Dendritic cell treated with granulocyte-macrophage colony-stimulating factor and Interleukin-4, amounts not matched to agents 40 ng/mL and 50 ng/mL, for 4 days (primary cell): Measurements from ENCODE around the gene EIF1.
"Not testable (repeated sequence)": the region's sequence is repeated elsewhere in the genome, so short reads cannot be mapped to it uniquely, and the experiment has no call there.

Experiments
- H3K27ac Mint-ChIP-seq: one replicate; pipeline ENCODE4 v1.8.0; 2022; ENCODE audit warnings: mild to moderate bottlenecking, mixed read lengths
- H3K27me3 Mint-ChIP-seq: one replicate; pipeline ENCODE4 v1.8.0; 2022; ENCODE audit warnings: mild to moderate bottlenecking, mixed read lengths
- H3K36me3 Mint-ChIP-seq: one replicate; pipeline ENCODE4 v1.8.0; 2022; ENCODE audit warnings: low read depth, mixed read lengths
- H3K4me1 Mint-ChIP-seq: one replicate; pipeline ENCODE4 v1.8.0; 2022; ENCODE audit warnings: low read depth, mixed read lengths
- H3K4me3 Mint-ChIP-seq: one replicate; pipeline ENCODE4 v1.8.0; 2022; ENCODE audit warnings: mild to moderate bottlenecking, moderate library complexity, mixed read lengths
- H3K9me3 Mint-ChIP-seq: one replicate; pipeline ENCODE4 v1.8.0; 2022; ENCODE audit warnings: mixed read lengths
- intact Hi-C: fragments of 100-400 bp; cut with micrococcal nuclease; formaldehyde crosslinking; loops from one replicate; pipeline ENCODE4 v1.15.0; 2022

The EIF1 gene

DNA sequence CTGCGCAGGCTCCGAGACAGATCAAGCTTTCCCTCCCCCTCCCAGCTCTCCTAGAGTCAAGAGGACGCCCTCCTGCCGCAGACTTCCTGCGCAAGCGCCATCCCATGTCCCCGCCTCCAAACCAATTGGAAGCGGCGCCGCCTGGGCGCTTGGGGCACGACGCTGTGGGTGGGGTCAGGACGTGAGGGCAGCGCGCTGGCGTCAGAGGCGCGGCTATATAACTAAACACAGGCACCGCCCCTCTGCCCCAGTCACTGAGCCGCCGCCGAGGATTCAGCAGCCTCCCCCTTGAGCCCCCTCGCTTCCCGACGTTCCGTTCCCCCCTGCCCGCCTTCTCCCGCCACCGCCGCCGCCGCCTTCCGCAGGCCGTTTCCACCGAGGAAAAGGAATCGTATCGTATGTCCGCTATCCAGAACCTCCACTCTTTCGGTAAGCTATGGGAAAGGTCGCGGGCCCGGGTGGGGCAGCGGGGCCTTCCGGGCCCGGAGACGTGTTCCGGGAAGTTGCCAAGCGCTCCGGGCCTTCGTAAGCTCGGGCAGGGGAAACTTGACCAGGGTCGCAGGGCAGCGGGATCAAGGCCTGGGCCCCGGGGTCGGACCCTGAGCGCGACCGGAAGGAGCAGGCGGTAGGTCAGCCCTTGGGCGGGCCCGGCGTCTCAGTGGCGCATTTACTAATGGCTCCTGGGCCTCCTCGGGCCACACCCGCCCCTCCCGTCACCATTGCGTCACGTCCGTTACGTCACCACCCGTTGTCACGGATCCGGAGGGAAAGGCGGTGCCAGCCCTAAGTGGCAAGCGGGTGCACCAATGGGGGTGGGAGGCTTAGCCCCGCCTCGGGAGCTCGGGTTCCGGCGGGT lies at the start of gene EIF1:
TSS of gene EIF1 (plus strand) at position 245 of the 856 bp plus-strand sequence. CDS start at position 399, 154 bp downstream.
- no peaks in the 10 kb centered on the region for H3K27me3 Mint-ChIP-seq
- H3K9me3 Mint-ChIP-seq = no peaks in the 10 kb centered on the region
- H3K4me1 Mint-ChIP-seq = peaks cover 30% of the 10 kb centered on the region
- H3K27ac Mint-ChIP-seq = peak within 1 kb of the TSS; percentile 100
- intact Hi-C loops = loop anchor here (1.0 kb wide), 1 partner anchor 10 kb away; no protein-coding TSS in a partner anchor
- peak within 1 kb of the TSS; percentile 95 for H3K4me3 Mint-ChIP-seq
- H3K36me3 Mint-ChIP-seq = peaks cover 54% of the 10 kb centered on the region

- Mint-ChIP-seq H3K27ac (peak overlapping the region; percentile 77), H3K27me3 (no peaks in the 10 kb centered on the region), H3K4me1 (peaks cover 65% of the 10 kb centered on the region), H3K9me3 (no peaks in the 10 kb centered on the region), H3K4me3 (peak overlapping the region; percentile 49), H3K36me3 (no peaks in the 10 kb centered on the region)
- intact Hi-C loops = no loop called here
These were observed 49.7 kb upstream of the EIF1 start for GRCh38 chr17:41638941-41639340.

DNA sequence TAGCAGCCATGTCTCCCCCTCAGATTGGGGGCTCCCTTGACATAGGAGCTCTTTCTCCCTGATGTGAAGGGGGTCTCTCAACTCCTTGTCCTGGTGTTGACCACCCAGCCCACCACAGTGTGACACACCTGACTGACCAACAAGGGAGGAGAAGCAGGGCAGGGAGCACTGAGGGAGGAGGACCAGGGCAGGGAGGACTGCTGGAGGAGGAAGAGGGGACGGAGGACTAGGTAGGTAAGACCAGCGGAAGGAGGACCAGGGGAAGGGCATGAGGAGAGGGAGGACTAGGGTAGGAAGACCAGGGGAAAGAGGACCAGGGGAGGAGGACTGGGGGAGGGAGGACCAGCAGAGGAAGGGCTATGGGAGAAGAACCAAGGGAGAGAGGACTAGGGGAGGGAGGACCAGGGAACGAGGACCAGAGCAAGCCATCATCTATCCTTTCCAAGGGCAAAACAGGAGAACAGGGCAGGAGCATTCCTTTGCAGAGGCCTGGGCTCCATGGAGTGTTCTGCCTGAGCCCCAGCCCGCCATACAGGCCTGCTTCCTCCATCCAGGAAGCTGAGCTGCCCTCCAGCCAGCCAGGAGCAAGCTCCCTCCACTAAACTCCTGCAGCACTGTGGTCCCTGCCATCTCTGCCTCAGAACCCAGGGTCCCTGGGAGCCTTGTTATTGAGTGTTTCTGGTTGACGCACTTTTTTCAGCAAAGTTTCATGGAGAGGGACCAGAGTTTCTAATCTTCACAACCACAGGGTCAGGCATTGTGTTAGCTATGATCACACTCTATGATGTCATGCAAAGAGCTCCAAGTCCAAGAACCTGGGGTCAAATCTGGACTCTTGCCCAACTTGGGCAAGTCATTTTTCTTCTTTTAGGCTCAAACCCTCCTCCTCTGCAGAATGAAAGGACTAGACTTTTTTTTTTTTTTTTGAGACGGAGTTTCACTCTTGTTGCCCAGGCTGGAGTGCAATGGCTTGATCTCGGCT lies 48.9 kb upstream of the EIF1 start:
- Mint-ChIP-seq H3K36me3 (no peaks in the 10 kb centered on the region), H3K27ac (peak overlapping the region; percentile 77), H3K4me1 (peaks cover 69% of the 10 kb centered on the region), H3K9me3 (no peaks in the 10 kb centered on the region), H3K4me3 (peak overlapping the region; percentile 13), H3K27me3 (no peaks in the 10 kb centered on the region)
- intact Hi-C loops = no loop called here

GRCh38 chr17:41640596-41640995 lies 48.1 kb upstream of the EIF1 start:
- H3K4me3 Mint-ChIP-seq, H3K9me3 Mint-ChIP-seq, H3K27me3 Mint-ChIP-seq, intact Hi-C loops, H3K36me3 Mint-ChIP-seq: not testable (repeated sequence)
- Mint-ChIP-seq H3K27ac (peak overlapping the region; percentile 30), H3K4me1 (peaks cover 69% of the 10 kb centered on the region)

GRCh38 chr17:41642252-41643156 lies 46.2 kb upstream of the EIF1 start:
- Mint-ChIP-seq H3K36me3 (no peaks in the 10 kb centered on the region), H3K4me3 (no peak overlapping the region), H3K9me3 (no peaks in the 10 kb centered on the region), H3K27ac (peak overlapping the region; percentile 89), H3K27me3 (no peaks in the 10 kb centered on the region), H3K4me1 (peaks cover 71% of the 10 kb centered on the region)
- intact Hi-C loops = no loop called here

DNA sequence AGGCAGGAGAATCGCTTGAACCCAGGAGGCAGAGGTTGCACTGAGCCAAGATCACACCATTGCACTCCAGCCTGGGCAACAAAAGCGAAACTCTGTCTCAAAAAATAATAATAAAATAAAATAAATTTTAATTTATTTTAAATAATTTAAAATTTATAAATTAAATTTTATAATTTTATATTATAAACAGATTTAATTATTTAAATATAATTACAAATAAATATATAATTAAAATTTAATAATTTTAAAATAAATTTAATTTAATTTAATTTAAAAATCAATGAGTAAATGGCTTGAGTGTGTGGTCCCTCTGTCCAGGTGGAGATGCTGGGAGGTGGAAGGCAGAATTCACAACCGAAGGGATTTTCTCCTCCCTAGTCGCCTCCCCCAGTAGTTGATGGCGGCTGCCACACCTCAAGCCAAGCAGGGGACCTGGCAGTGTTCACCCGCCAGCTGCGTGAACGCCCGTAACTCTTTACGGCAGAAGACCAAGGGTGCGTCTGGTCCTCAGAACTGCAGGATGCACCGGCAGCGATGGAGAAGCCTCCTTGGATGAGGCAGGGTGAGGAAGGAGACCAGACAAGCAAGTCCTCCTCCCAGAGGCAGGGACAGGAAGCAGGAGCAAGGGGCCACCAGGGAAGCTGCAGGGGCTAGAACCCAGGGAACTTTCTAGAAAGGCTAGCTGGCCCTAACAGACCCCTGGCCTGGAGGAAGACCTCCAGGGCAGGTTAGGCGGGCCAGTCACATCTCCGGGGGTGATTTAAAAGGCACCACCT lies 41.5 kb upstream of the EIF1 start:
- H3K9me3 Mint-ChIP-seq = no peaks in the 10 kb centered on the region
- H3K27me3 Mint-ChIP-seq = peaks cover 8% of the 10 kb centered on the region
- intact Hi-C loops = loop anchor here (5.0 kb wide), 2 partner anchors 35 to 150 kb away; partner anchors contain the start of gene KRT16
- H3K4me3 Mint-ChIP-seq = no peak overlapping the region
- peaks cover 64% of the 10 kb centered on the region for H3K4me1 Mint-ChIP-seq
- no peaks in the 10 kb centered on the region for H3K36me3 Mint-ChIP-seq
- H3K27ac Mint-ChIP-seq = no peak overlapping the region

- no peaks in the 10 kb centered on the region for H3K36me3 Mint-ChIP-seq
- intact Hi-C loops = loop anchor here (1.0 to 5.0 kb wide), 5 partner anchors 14 to 151 kb away; partner anchors contain the start of gene KRT16
- peak overlapping the region; percentile 69 for H3K4me3 Mint-ChIP-seq
- peak overlapping the region; percentile 69 for H3K27ac Mint-ChIP-seq
- peaks cover 57% of the 10 kb centered on the region for H3K4me1 Mint-ChIP-seq
- H3K27me3 Mint-ChIP-seq = peaks cover 8% of the 10 kb centered on the region
- no peaks in the 10 kb centered on the region for H3K9me3 Mint-ChIP-seq
These were observed 40.7 kb upstream of the EIF1 start for GRCh38 chr17:41647940-41648410.

DNA sequence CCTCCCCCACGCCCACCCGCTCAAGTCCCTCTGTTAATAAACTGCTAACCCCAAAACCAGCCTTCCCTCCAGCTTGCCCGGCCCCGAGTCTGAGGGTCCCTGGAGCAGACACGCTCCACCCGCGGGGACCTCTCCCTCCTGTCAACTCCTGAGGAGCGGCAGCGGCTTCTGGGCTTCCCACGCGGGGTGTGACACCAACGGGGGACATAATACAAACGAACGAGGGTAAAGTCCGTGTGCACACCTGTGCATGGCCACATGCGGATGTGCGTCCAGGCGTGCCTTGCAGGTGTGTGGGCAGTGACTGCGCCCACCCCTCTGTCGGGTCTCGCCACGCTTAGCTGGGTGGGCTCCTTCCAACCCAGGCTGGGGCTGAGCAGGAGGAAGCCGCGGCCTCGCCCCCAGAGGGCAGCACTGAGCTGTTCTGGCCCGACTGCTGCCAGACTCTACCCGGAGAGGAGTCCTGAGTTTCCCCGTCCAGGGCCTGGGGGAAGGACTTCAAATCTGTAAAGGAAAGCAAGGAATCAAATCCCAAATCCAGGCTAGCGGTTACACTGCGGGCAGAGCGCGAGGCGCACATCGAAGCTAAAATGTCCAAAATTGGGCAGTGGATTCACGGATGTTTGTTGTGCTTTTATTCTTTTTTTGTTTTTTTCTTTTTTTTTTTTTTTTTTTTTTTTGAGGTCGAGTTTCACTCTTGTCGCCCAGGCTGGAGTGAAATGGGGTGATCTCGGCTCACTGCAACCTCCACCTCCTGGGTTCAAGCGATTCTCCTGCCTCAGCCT lies 40.1 kb upstream of the EIF1 start:
- peaks cover 8% of the 10 kb centered on the region for H3K27me3 Mint-ChIP-seq
- peak overlapping the region; percentile 69 for H3K27ac Mint-ChIP-seq
- H3K36me3 Mint-ChIP-seq = no peaks in the 10 kb centered on the region
- peaks cover 51% of the 10 kb centered on the region for H3K4me1 Mint-ChIP-seq
- no peaks in the 10 kb centered on the region for H3K9me3 Mint-ChIP-seq
- intact Hi-C loops = loop anchor here (1.0 to 5.0 kb wide), 5 partner anchors 14 to 151 kb away; partner anchors contain the start of gene KRT16
- H3K4me3 Mint-ChIP-seq = peak overlapping the region; percentile 69

DNA sequence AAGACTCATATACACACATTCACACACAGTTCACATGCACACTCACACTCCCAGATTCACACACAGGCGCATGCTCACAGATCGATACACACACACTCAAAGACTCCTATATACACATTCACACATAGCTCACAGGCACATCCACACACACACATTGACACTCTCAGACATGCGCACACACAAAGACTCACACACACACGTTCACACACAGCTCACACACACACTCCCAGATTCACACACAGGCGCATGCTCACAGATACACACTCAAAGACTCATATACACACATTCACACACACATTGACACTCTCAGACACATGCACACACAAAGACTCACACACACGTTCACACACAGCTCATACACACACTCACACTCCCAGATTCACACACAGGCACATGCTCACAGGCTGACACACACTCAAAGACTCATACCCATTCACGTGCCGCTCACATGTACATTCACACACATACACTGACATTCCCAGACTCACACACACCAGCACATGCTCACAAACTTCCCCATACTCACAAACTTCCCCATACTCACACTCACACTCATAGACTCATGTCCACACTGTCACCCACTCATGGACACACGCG lies 38.7 kb upstream of the EIF1 start:
- intact Hi-C loops = loop anchor here (5.0 kb wide), 2 partner anchors 38 to 153 kb away; partner anchors contain the start of gene KRT16
- Mint-ChIP-seq H3K36me3 (no peaks in the 10 kb centered on the region), H3K4me3 (no peak overlapping the region), H3K27ac (no peak overlapping the region), H3K9me3 (no peaks in the 10 kb centered on the region), H3K4me1 (peaks cover 37% of the 10 kb centered on the region), H3K27me3 (peaks cover 9% of the 10 kb centered on the region)

DNA sequence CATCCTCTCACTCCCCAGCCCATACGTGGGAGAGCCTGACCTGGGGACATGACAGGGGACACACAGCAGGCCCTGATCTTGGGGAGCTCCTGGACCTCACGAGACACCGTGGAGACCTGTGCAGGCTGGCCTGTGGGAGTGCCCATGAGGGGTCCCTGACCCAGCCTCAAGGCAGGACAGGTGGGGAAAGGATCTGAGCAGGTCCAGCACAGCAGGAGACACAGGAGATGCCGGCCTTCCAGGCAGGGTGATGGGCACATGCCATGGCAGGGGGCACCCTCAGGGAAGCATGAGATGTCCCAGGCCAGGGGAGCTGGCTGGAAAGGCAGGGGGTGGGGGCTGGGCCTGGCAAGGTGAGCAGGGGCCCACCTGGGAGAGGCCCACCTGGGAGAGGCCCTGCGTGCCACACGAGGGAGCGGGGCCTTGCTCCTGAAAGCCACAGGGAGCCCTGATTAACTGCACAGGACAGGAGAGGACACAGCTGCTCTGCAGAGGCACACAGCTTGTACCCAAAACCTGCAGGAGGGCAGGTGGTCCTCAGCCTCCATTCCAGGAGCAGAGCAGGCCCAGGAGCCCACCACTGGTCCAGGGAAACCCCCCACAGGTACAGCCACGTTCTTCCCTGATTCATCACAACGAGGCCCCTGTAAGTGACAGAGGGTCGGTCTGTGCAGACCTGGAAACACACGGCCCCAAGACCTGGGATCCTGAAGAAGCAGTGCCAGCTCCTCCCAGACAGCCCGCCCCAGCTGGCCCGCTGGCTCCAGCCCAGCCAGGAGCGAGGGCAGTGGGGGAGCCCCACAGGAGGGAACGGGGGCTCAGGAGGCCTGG lies 37.7 kb upstream of the EIF1 start:
- peaks cover 27% of the 10 kb centered on the region for H3K4me1 Mint-ChIP-seq
- H3K4me3 Mint-ChIP-seq = no peak overlapping the region
- H3K27ac Mint-ChIP-seq = no peak overlapping the region
- peaks cover 12% of the 10 kb centered on the region for H3K27me3 Mint-ChIP-seq
- intact Hi-C loops = no loop called here
- no peaks in the 10 kb centered on the region for H3K36me3 Mint-ChIP-seq
- H3K9me3 Mint-ChIP-seq = no peaks in the 10 kb centered on the region
